Upper lobe of left lung (tissue), 4 donors: Measurements from ENCODE around the gene HPX.

Experiments
- CTCF ChIP-seq, 6 experiments: fragments of 450-650 bp in 4 of 6; fragments of 200-600 bp in 2 of 6; sonication (generic) in 2 of 6; IDR thresholded peaks; one replicate each; pipeline ENCODE4 v1.5.1; 2016 to 2019; ENCODE audit warnings: antibody characterized with exemption in 6 of 6
- EP300 ChIP-seq, 4 donors: sonication (generic); formaldehyde crosslinking; IDR thresholded peaks; one replicate each; pipeline ENCODE4 v1.5.1; 2017; ENCODE audit warnings: antibody characterized with exemption in 4 of 4, control low read depth in 2 of 4
- POLR2A ChIP-seq, 4 donors: fragments of 450-650 bp; IDR thresholded peaks; one replicate each; pipeline ENCODE4 v1.5.1; 2016 to 2017; ENCODE audit warnings: antibody characterized with exemption in 4 of 4, mild to moderate bottlenecking in 2 of 4
- POLR2AphosphoS5 ChIP-seq, 2 donors: sonication (generic); formaldehyde crosslinking; IDR thresholded peaks; one replicate each; pipeline ENCODE4 v1.5.1; 2017; ENCODE audit warnings: antibody characterized with exemption in 2 of 2

GRCh38 chr11:6481924-6482275 lies 41.1 kb upstream of the HPX start:
- no peak for TF ChIP-seq POLR2A (IDR thresholded peaks at IDR 0.05)
- TF ChIP-seq CTCF (IDR thresholded peaks at IDR 0.05): no peak
- no peak for TF ChIP-seq POLR2AphosphoS5 (IDR thresholded peaks at IDR 0.05)
- no peak for TF ChIP-seq EP300 (IDR thresholded peaks at IDR 0.05)
